ENCODE measurements around the gene ARAP2.

DNA sequence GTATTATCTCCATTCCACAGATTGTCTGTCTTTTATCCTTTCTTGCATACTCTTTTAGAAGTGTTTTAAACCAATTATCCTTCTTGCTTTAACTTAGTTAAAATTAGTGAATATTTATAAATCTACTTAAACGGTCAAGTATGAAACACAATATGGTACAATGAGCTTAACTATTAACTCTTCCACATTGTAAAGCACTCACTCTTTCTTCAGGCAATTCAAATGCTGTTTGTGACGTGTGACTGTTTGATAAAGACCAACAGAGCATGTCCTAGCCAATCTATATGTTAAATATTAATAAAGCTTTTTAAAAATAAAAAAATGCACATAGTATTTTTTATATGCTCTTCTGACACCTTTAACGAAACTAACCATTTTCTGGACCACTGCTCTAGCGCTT, 192.7 kb downstream of the ARAP2 start:
- TF ChIP-seq, protein P1, sequence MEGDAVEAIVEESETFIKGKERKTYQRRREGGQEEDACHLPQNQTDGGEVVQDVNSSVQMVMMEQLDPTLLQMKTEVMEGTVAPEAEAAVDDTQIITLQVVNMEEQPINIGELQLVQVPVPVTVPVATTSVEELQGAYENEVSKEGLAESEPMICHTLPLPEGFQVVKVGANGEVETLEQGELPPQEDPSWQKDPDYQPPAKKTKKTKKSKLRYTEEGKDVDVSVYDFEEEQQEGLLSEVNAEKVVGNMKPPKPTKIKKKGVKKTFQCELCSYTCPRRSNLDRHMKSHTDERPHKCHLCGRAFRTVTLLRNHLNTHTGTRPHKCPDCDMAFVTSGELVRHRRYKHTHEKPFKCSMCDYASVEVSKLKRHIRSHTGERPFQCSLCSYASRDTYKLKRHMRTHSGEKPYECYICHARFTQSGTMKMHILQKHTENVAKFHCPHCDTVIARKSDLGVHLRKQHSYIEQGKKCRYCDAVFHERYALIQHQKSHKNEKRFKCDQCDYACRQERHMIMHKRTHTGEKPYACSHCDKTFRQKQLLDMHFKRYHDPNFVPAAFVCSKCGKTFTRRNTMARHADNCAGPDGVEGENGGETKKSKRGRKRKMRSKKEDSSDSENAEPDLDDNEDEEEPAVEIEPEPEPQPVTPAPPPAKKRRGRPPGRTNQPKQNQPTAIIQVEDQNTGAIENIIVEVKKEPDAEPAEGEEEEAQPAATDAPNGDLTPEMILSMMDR (conservative IDR thresholded peaks at IDR 0.05; ENCODE audit: low read length), result no peak
- TF ChIP-seq EZH2phosphoT487 (IDR thresholded peaks at IDR 0.05; ENCODE audit: borderline replicate concordance), result no peak

Measured in Loucy (cell line).